Epithelial cell of prostate (primary cell): Measurements from ENCODE around the gene HECA.
A peak's percentile ranks its signal among the peaks of the same experiment; 100 is the strongest.
"Not testable (repeated sequence)": the region's sequence is repeated elsewhere in the genome, so short reads cannot be mapped to it uniquely, and the experiment has no call there.

Experiments
- DNase-seq: peaks from one replicate; pipeline ENCODE4 v3.0.0-alpha.2; 2011; ENCODE audit warnings: low read depth, low spot score
- H3K27ac ChIP-seq: fragments of 450-650 bp; 2 replicates; pipeline ENCODE4 v1.5.1; 2017; ENCODE audit warnings: mild to moderate bottlenecking

Gene HECA

GRCh38 chr6:139198529-139199288 lies 63.8 kb downstream of the HECA start:
- no peak overlapping the region for H3K27ac ChIP-seq
- DNase-seq, result no peak

- no peak overlapping the region for H3K27ac ChIP-seq
- DNase-seq, result no peak
Measured at GRCh38 chr6:139201378-139201777, 66.5 kb downstream of the HECA start.

GRCh38 chr6:139204978-139205377 lies 70.1 kb downstream of the HECA start:
- no peak for DNase-seq
- no peak overlapping the region for H3K27ac ChIP-seq

GRCh38 chr6:139205843-139206242 lies 71.0 kb downstream of the HECA start:
- no peak overlapping the region for H3K27ac ChIP-seq
- DNase-seq, result no peak

- not testable (repeated sequence) for DNase-seq, H3K27ac ChIP-seq
Measured at GRCh38 chr6:139210766-139211165, 75.9 kb downstream of the HECA start.

- not testable (repeated sequence) for DNase-seq, H3K27ac ChIP-seq
Measured at GRCh38 chr6:139212460-139212859, 77.6 kb downstream of the HECA start.

GRCh38 chr6:139219271-139219729 lies 84.4 kb downstream of the HECA start:
- H3K27ac ChIP-seq, result peak overlapping the region; percentile 38

GRCh38 chr6:139219746-139220145 lies 84.9 kb downstream of the HECA start:
- H3K27ac ChIP-seq, result peak overlapping the region; percentile 38

More at GRCh38 chr6:139219271-139219729, 84.4 kb downstream of the HECA start:
- DNase-seq, result peak; percentile 72

GRCh38 chr6:139228387-139228786 lies 93.5 kb downstream of the HECA start:
- not testable (repeated sequence) for DNase-seq, H3K27ac ChIP-seq

More at GRCh38 chr6:139219746-139220145, 84.9 kb downstream of the HECA start:
- DNase-seq, result no peak
